ENCODE data around the gene GLB1L. TPM values are rescaled to one million over a fixed set of nuclear protein-coding genes. Genes with fewer than 3 reads are reported as not detected.
A peak's percentile ranks its signal among the peaks of the same experiment; 100 is the strongest.

The GLB1L gene
- total RNA-seq, 1 experiment from 2014 or later: 6.9 TPM

DNA sequence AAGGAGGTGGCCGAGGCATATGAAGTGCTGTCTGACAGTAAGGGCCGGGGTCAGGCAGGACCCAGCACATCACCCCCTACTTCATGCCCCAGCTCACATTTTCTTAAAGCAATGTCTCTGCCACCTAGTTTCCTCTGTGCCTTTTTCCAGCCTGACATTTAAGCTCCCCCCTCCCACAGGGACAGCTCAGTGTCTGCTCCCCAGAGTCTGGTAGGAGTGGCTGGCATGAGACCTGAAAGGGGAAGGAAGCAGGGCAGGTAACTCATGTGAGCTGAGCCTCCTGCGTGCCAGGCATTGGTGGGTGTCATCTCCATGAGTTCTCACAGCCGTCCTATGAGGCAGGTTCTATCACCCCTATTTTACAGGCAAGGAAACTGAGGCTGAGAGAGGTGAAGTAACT, 35.4 kb upstream of the GLB1L start:
- POLR2A ChIA-PET (ENCODE audit: low non-redundant PET): interaction anchor here (0.5 kb wide), 1 partner anchor 162 kb away, joined by 4 read pairs; no protein-coding TSS in a partner anchor
- Histone ChIP-seq H3K4me3 (ENCODE audit: low read depth, low read length, poor library complexity, severe bottlenecking) (no peak overlapping the region), H3K9me3 (ENCODE audit: low read depth, low read length, poor library complexity, severe bottlenecking) (no peaks in the 10 kb centered on the region), H3K27me3 (replicated peaks; ENCODE audit: insufficient read depth, low read depth, low read length, poor library complexity) (no peaks in the 10 kb centered on the region), H3K27ac (ENCODE audit: low read depth, low read length, poor library complexity, severe bottlenecking) (no peak overlapping the region), H3K36me3 (ENCODE audit: insufficient read depth, low read length, poor library complexity, severe bottlenecking) (peaks cover 2% of the 10 kb centered on the region), H3K4me1 (ENCODE audit: insufficient read depth, low read length, poor library complexity, severe bottlenecking) (peaks cover 20% of the 10 kb centered on the region)
- CTCF ChIA-PET: no interaction called here
- TF ChIP-seq EZH2 (IDR thresholded peaks at IDR 0.05; ENCODE audit: borderline replicate concordance, low read depth, low read length, poor library complexity, severe bottlenecking): no peak
- TF ChIP-seq, protein P1, sequence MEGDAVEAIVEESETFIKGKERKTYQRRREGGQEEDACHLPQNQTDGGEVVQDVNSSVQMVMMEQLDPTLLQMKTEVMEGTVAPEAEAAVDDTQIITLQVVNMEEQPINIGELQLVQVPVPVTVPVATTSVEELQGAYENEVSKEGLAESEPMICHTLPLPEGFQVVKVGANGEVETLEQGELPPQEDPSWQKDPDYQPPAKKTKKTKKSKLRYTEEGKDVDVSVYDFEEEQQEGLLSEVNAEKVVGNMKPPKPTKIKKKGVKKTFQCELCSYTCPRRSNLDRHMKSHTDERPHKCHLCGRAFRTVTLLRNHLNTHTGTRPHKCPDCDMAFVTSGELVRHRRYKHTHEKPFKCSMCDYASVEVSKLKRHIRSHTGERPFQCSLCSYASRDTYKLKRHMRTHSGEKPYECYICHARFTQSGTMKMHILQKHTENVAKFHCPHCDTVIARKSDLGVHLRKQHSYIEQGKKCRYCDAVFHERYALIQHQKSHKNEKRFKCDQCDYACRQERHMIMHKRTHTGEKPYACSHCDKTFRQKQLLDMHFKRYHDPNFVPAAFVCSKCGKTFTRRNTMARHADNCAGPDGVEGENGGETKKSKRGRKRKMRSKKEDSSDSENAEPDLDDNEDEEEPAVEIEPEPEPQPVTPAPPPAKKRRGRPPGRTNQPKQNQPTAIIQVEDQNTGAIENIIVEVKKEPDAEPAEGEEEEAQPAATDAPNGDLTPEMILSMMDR (conservative IDR thresholded peaks at IDR 0.05; ENCODE audit: low read depth, low read length): no peak
- BruUV-seq (replicated peaks): no TSS peak
- DNase-seq (ENCODE audit: low spot score): no peak
- intact Hi-C loops (cut with micrococcal nuclease; ENCODE audit: unreplicated experiment): no loop called here

- no peaks in the 10 kb centered on the region for H3K9me3 ChIP-seq (ENCODE audit: low read depth, low read length, poor library complexity, severe bottlenecking)
- H3K36me3 ChIP-seq (ENCODE audit: insufficient read depth, low read length, poor library complexity, severe bottlenecking): peaks cover 2% of the 10 kb centered on the region
- peaks cover 20% of the 10 kb centered on the region for H3K4me1 ChIP-seq (ENCODE audit: insufficient read depth, low read length, poor library complexity, severe bottlenecking)
- H3K27ac ChIP-seq (ENCODE audit: low read depth, low read length, poor library complexity, severe bottlenecking): peak overlapping the region; percentile 90
- BruUV-seq (replicated peaks): no TSS peak
- H3K27me3 ChIP-seq (replicated peaks; ENCODE audit: insufficient read depth, low read depth, low read length, poor library complexity): no peaks in the 10 kb centered on the region
- ChIA-PET POLR2A (ENCODE audit: low non-redundant PET) (no interaction called here), CTCF (interaction anchor here (3.4 kb wide), 1 partner anchor 15 kb away, joined by 22 read pairs; no protein-coding TSS in a partner anchor)
- TF ChIP-seq EZH2 (IDR thresholded peaks at IDR 0.05; ENCODE audit: borderline replicate concordance, low read depth, low read length, poor library complexity, severe bottlenecking): no peak
- TF ChIP-seq, protein P1 (conservative IDR thresholded peaks at IDR 0.05; ENCODE audit: low read depth, low read length): no peak
- DNase-seq (ENCODE audit: low spot score): no peak
- intact Hi-C loops (cut with micrococcal nuclease; ENCODE audit: unreplicated experiment): loop anchor here (5.0 kb wide), 1 partner anchor 118 kb away; the partner anchor contains the start of gene NHEJ1
- peak overlapping the region; percentile 58 for H3K4me3 ChIP-seq (ENCODE audit: low read depth, low read length, poor library complexity, severe bottlenecking)
These were observed 34.8 kb upstream of the GLB1L start for GRCh38 chr2:219279916-219280516.

DNA sequence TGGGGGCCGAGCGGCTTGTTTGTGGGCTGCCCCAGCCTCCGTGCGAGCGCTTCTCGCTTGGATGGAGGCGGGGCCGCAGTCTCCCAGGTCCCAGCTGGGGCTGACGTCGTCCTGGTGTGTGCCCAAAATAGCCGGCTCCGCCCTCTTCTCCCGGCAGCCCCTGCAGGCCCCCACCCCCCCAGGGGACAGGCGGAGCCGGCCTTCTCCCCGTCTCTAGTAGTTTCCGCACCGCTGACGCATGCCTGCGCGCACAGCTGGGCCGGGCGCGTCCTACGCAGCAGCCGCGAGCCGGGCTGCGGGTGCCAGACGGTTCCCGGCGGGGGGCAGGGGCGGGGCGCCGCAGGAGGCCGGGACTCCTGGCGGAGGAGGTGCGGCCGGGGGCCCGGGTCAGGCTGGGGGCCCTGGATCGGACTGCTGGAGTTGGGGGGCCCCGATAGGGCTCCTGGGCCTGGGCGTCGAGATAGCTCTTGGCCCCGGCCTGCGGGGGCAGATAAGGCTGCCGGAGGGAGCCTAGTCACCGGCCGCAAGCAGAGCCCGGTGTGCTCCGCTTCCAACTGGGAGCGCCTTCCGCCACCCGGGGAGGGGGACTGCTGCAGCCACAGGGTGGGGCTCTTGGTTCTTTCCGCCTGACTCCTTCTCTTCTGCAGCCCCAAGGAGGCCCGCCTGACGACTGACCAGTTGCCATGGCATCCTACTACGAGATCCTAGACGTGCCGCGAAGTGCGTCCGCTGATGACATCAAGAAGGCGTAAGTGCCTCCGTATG, 34.1 kb upstream of the GLB1L start, which contains the start of gene DNAJB2:
Gene DNAJB2 (plus strand): TSS at position 216 of the 765 bp plus-strand sequence. CDS start 468 bp downstream, at position 684.
- TF ChIP-seq EZH2 (IDR thresholded peaks at IDR 0.05; ENCODE audit: borderline replicate concordance, low read depth, low read length, poor library complexity, severe bottlenecking): no peak
- TF ChIP-seq, protein P1 (conservative IDR thresholded peaks at IDR 0.05; ENCODE audit: low read depth, low read length): peak; percentile 25; the same call in 1 of the 2 replicates
- no peaks in the 10 kb centered on the region for H3K27me3 ChIP-seq (replicated peaks; ENCODE audit: insufficient read depth, low read depth, low read length, poor library complexity)
- DNase-seq (ENCODE audit: low spot score): peak; percentile 99
- H3K9me3 ChIP-seq (ENCODE audit: low read depth, low read length, poor library complexity, severe bottlenecking): no peaks in the 10 kb centered on the region
- H3K27ac ChIP-seq (ENCODE audit: low read depth, low read length, poor library complexity, severe bottlenecking): peak within 1 kb of the TSS; percentile 90
- POLR2A ChIA-PET (ENCODE audit: low non-redundant PET): interaction anchor here (0.6 kb wide), 1 partner anchor 87 kb away, joined by 3 read pairs; no protein-coding TSS in a partner anchor
- intact Hi-C loops (cut with micrococcal nuclease; ENCODE audit: unreplicated experiment): loop anchor here (5.0 kb wide), 1 partner anchor 117 kb away; the partner anchor contains the start of gene NHEJ1
- no TSS peak for BruUV-seq (replicated peaks)
- peak within 1 kb of the TSS; percentile 58 for H3K4me3 ChIP-seq (ENCODE audit: low read depth, low read length, poor library complexity, severe bottlenecking)
- CTCF ChIA-PET: interaction anchor here (3.4 kb wide), 1 partner anchor 16 kb away, joined by 22 read pairs; no protein-coding TSS in a partner anchor
- H3K36me3 ChIP-seq (ENCODE audit: insufficient read depth, low read length, poor library complexity, severe bottlenecking): no peaks in the 10 kb centered on the region
- H3K4me1 ChIP-seq (ENCODE audit: insufficient read depth, low read length, poor library complexity, severe bottlenecking): peaks cover 20% of the 10 kb centered on the region
